C4-2B (cell line): Measurements from ENCODE around the gene ERC2.

Experiments used
- H3K27ac ChIP-seq: fragments of 450-650 bp; 2 replicates; pipeline ENCODE4 v1.5.1; 2017
- CTCF ChIP-seq: fragments of 450-650 bp; conservative IDR thresholded peaks from 2 replicates; pipeline ENCODE4 v1.5.1; 2017; ENCODE audit warnings: mild to moderate bottlenecking
- ZFX ChIP-seq: fragments of 450-650 bp; IDR thresholded peaks from 2 replicates; pipeline ENCODE4 v1.6.1; 2017

Gene ERC2

GRCh38 chr3:56219894-56220805 lies 248.1 kb downstream of the ERC2 start:
- no peak for TF ChIP-seq CTCF
- no peak for TF ChIP-seq ZFX
- no peak overlapping the region for H3K27ac ChIP-seq

- no peak for TF ChIP-seq CTCF
- no peak for TF ChIP-seq ZFX
- H3K27ac ChIP-seq: no peak overlapping the region
Measured at GRCh38 chr3:56209982-56210751, 258.1 kb downstream of the ERC2 start.

GRCh38 chr3:56207922-56208321 lies 260.3 kb downstream of the ERC2 start:
- TF ChIP-seq ZFX (no peak), CTCF (no peak)
- H3K27ac ChIP-seq: no peak overlapping the region

GRCh38 chr3:56205406-56205805 lies 262.9 kb downstream of the ERC2 start:
- no peak overlapping the region for H3K27ac ChIP-seq
- TF ChIP-seq ZFX (no peak), CTCF (no peak)

- no peak for TF ChIP-seq ZFX
- TF ChIP-seq CTCF: no peak
Measured at GRCh38 chr3:56202997-56203396, 265.3 kb downstream of the ERC2 start.

GRCh38 chr3:56201407-56201806 lies 266.9 kb downstream of the ERC2 start:
- no peak overlapping the region for H3K27ac ChIP-seq
- TF ChIP-seq CTCF (no peak), ZFX (no peak)

More at GRCh38 chr3:56202997-56203396, 265.3 kb downstream of the ERC2 start:
- no peak overlapping the region for H3K27ac ChIP-seq

GRCh38 chr3:56200251-56200650 lies 268.0 kb downstream of the ERC2 start:
- no peak for TF ChIP-seq ZFX
- H3K27ac ChIP-seq: no peak overlapping the region
